Endothelial cell of umbilical vein (primary cell): Measurements from ENCODE around the gene FLT1. TPM values are rescaled to one million over a fixed set of nuclear protein-coding genes. Genes with fewer than 3 reads are reported as not detected.

Experiments
- BruUV-seq: library from RNA; stranded (reverse); fragments of 400-500 nt; replicated peaks from 2 replicates; lab custom pipeline; 2021; lab: Mats Ljungman, UMichigan
- CTCF ChIA-PET: fragments of 300-600, 350-600 bp; sonication (Branson Sonifier 250); formaldehyde crosslinking; loops from one replicate; lab custom pipeline; 2021; ENCODE audit warnings: antibody characterized with exemption, inconsistent platforms; lab: Charles Lee
- POLR2A ChIA-PET: fragments of 300-600, 350-600 bp; sonication (Branson Sonifier 250); formaldehyde crosslinking; loops from one replicate; lab custom pipeline; 2021; ENCODE audit warnings: antibody characterized with exemption, inconsistent platforms; lab: Charles Lee
- DNase-seq: peaks from one replicate; pipeline ENCODE4 v3.0.0-alpha.2; 2011; ENCODE audit warnings: low read depth, low spot score
- FAIRE-seq: peaks from 2 replicates; lab custom pipeline; 2011; peaks lifted over from hg19 to GRCh38; lab: Jason Lieb, UNC
- H2AFZ ChIP-seq: 2 replicates; pipeline ENCODE4 v1.6.0; 2012; ENCODE audit warnings: low read depth, low read length, control low read depth, inconsistent platforms
- H3K27ac ChIP-seq: 2 replicates; pipeline ENCODE4 v1.5.1; 2011; ENCODE audit warnings: low read depth, mild to moderate bottlenecking, control low read depth, low read length, moderate library complexity; ENCODE audit not compliant: insufficient read depth
- H3K27me3 ChIP-seq, 2 experiments: 2 replicates each; pipeline versions ENCODE4 v1.6.0 to v1.6.1; 2011; ENCODE audit warnings: low read length in 2 of 2, mixed read lengths in 1 of 2; ENCODE audit not compliant: control insufficient read depth in 2 of 2, insufficient read depth in 2 of 2
- H3K36me3 ChIP-seq, 2 experiments: 2 replicates in 1 of 2; 3 replicates in 1 of 2; pipeline ENCODE4 v1.5.1; 2011; ENCODE audit warnings: low read length in 2 of 2, mild to moderate bottlenecking in 1 of 2, moderate library complexity in 1 of 2; ENCODE audit not compliant: control insufficient read depth in 2 of 2, insufficient read depth in 2 of 2; ENCODE audit errors: extremely low read depth in 1 of 2
- H3K4me1 ChIP-seq: 3 replicates; pipeline ENCODE4 v1.5.1; 2011; ENCODE audit warnings: mild to moderate bottlenecking, low read length; ENCODE audit not compliant: control insufficient read depth, insufficient read depth; ENCODE audit errors: extremely low read depth
- H3K4me2 ChIP-seq: 2 replicates; pipeline ENCODE4 v1.6.1; 2011; ENCODE audit warnings: low read length, control low read depth, mixed read lengths; ENCODE audit not compliant: insufficient read depth
- H3K4me3 ChIP-seq, 3 experiments: fragments of 200-600 bp in 1 of 3; sonication (generic), shearing (Covaris generic) in 1 of 3; replicated peaks in 1 of 3; 2 replicates each; pipeline ENCODE4 v1.5.1; 2011 to 2016; ENCODE audit warnings: control low read depth in 3 of 3, low read length in 3 of 3, mild to moderate bottlenecking in 2 of 3, inconsistent platforms in 1 of 3, low read depth in 1 of 3, moderate library complexity in 1 of 3; ENCODE audit not compliant: insufficient read depth in 1 of 3
- H3K79me2 ChIP-seq: 2 replicates; pipeline ENCODE4 v1.6.0; 2012; ENCODE audit warnings: low read length, inconsistent platforms; ENCODE audit not compliant: control insufficient read depth, insufficient read depth
- H3K9ac ChIP-seq: replicated peaks from 2 replicates; pipeline ENCODE3; 2011; ENCODE audit warnings: low read length, control low read depth; ENCODE audit not compliant: insufficient read depth; ENCODE audit errors: extremely low read depth
- H3K9me1 ChIP-seq: replicated peaks from 3 replicates; pipeline ENCODE4 v1.6.0; 2011; ENCODE audit warnings: mild to moderate bottlenecking, low read length; ENCODE audit not compliant: control insufficient read depth, insufficient read depth; ENCODE audit errors: extremely low read depth
- H3K9me3 ChIP-seq: replicated peaks from 2 replicates; pipeline ENCODE4 v1.5.1; 2012; ENCODE audit warnings: low read length, inconsistent platforms; ENCODE audit not compliant: control insufficient read depth, insufficient read depth
- H4K20me1 ChIP-seq: replicated peaks from 2 replicates; pipeline ENCODE3; 2011; ENCODE audit warnings: mild to moderate bottlenecking, low read length; ENCODE audit not compliant: control insufficient read depth, insufficient read depth; ENCODE audit errors: extremely low read depth
- EZH2 ChIP-seq: IDR thresholded peaks from 2 replicates; pipeline ENCODE4 v1.6.1; 2012; ENCODE audit warnings: borderline replicate concordance, low read depth, mild to moderate bottlenecking, moderate library complexity, low read length, inconsistent platforms; ENCODE audit not compliant: severe bottlenecking
- FOS ChIP-seq: IDR thresholded peaks from 2 replicates; pipeline ENCODE4 v1.6.1; 2011; ENCODE audit warnings: mild to moderate bottlenecking, low read length, moderate library complexity, borderline replicate concordance; ENCODE audit not compliant: insufficient read depth
- GATA2 ChIP-seq: IDR thresholded peaks from 2 replicates; pipeline ENCODE4 v1.7.0; 2011; ENCODE audit warnings: low read depth, mild to moderate bottlenecking, moderate library complexity, mixed read lengths, low read length; ENCODE audit not compliant: insufficient read length, insufficient read depth
- JUN ChIP-seq: IDR thresholded peaks from 2 replicates; pipeline ENCODE4 v1.6.1; 2011; ENCODE audit warnings: borderline replicate concordance, low read depth; ENCODE audit not compliant: insufficient read length, insufficient read depth
- MYC ChIP-seq: IDR thresholded peaks from one replicate; pipeline ENCODE4 v1.6.1; 2011; ENCODE audit warnings: mild to moderate bottlenecking, low read depth, low read length
- POLR2A ChIP-seq: IDR thresholded peaks from 2 replicates; pipeline ENCODE4 v1.6.1; 2012; ENCODE audit warnings: low read depth, mild to moderate bottlenecking, control low read depth, low read length
- POLR2AphosphoS5 ChIP-seq: IDR thresholded peaks from 2 replicates; pipeline ENCODE4 v1.6.1; 2012; ENCODE audit warnings: low read depth, mild to moderate bottlenecking, control low read depth, low read length, moderate library complexity; ENCODE audit not compliant: insufficient read depth
- dilution Hi-C: fragments of 300-500 bp; cut with MboI; formaldehyde crosslinking; loops from one replicate; pipeline ENCODE4 v1.15.0; 2019; ENCODE audit warnings: low sequenced_read_pairs; ENCODE audit not compliant: extremely low pct_ligation_motif_present
- intact Hi-C: fragments of 100-400 bp; cut with micrococcal nuclease; formaldehyde crosslinking; loops from one replicate; pipeline ENCODE4 v1.10.0; 2022
- polyA plus RNA-seq, 4 experiments: library from polyadenylated mRNA; depleted of rRNA in 3 of 4; stranded (reverse) in 3 of 4; unstranded in 1 of 4; fragments of >200 nt; gene quantifications; 2 replicates each; pipeline versions ENCODE4 v1.2.1 to v1.2.3, GENCODE V29; 2011 to 2012; ENCODE audit warnings: missing spikeins in 1 of 4
- total RNA-seq: library from RNA; stranded (reverse); gene quantifications from 2 replicates; pipeline ENCODE4 v1.2.3, GENCODE V29; 2021
- TF ChIP-seq, protein P1 (sequence below): IDR thresholded peaks from 2 replicates; pipeline ENCODE4 v1.6.1; 2011; ENCODE audit not compliant: insufficient read depth, insufficient read length
- TF ChIP-seq, protein P2 (sequence below), 2 donors: IDR thresholded peaks; 1 replicate in 1 of 2; 2 replicates in 1 of 2; pipeline ENCODE4 v1.5.1; 2011; ENCODE audit warnings: low read length in 2 of 2, mild to moderate bottlenecking in 2 of 2, moderate library complexity in 2 of 2, control low read depth in 1 of 2, inconsistent platforms in 1 of 2, low read depth in 1 of 2; ENCODE audit not compliant: insufficient read depth in 1 of 2; ENCODE audit errors: extremely low read depth in 1 of 2

Gene FLT1
- total and polyA plus RNA-seq, 2 donors (not counting 3 experiments of a cell fraction or from before 2014, with no cell fraction given) = 16.0 to 104 TPM

DNA sequence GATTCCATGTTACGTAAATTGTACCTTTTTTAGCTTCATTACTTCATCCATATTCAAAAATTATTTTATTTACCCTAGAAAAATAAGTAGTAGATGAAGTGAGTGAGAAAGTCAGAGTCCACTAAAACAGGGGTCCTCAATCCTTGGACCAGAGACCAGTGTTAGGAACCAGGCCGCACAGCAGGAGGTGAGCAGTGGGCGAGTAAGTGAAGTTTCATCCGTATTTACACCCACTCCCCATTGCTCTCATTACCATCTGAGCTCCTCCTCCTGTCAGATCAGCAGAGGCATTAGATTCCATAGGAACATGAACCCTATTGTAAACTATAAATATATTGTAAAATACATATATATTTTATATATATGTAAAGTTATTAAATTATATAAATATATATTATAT lies 237.6 kb downstream of the FLT1 start:
- Histone ChIP-seq H3K79me2 (no peaks in the 10 kb centered on the region), H2AFZ (no peak overlapping the region), H4K20me1 (peaks cover 4% of the 10 kb centered on the region), H3K9me1 (no peaks in the 10 kb centered on the region), H3K36me3 (no peaks in the 10 kb centered on the region), H3K4me1 (peaks cover 10% of the 10 kb centered on the region), H3K9ac (no peak overlapping the region), H3K4me2 (no peak overlapping the region), H3K9me3 (no peaks in the 10 kb centered on the region), H3K4me3 (no peak overlapping the region), H3K27ac (no peak overlapping the region), H3K27me3 (no peaks in the 10 kb centered on the region)
- FAIRE-seq (no peak), DNase-seq (no peak)
- dilution Hi-C loops (no loop called here), intact Hi-C loops (no loop called here)
- BruUV-seq = no TSS peak
- TF ChIP-seq JUN (no peak), POLR2AphosphoS5 (no peak), FOS (no peak), GATA2 (no peak), EZH2 (no peak), POLR2A (no peak), MYC (no peak)
- TF ChIP-seq, protein P1, sequence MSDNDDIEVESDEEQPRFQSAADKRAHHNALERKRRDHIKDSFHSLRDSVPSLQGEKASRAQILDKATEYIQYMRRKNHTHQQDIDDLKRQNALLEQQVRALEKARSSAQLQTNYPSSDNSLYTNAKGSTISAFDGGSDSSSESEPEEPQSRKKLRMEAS = no peak
- TF ChIP-seq, protein P2, sequence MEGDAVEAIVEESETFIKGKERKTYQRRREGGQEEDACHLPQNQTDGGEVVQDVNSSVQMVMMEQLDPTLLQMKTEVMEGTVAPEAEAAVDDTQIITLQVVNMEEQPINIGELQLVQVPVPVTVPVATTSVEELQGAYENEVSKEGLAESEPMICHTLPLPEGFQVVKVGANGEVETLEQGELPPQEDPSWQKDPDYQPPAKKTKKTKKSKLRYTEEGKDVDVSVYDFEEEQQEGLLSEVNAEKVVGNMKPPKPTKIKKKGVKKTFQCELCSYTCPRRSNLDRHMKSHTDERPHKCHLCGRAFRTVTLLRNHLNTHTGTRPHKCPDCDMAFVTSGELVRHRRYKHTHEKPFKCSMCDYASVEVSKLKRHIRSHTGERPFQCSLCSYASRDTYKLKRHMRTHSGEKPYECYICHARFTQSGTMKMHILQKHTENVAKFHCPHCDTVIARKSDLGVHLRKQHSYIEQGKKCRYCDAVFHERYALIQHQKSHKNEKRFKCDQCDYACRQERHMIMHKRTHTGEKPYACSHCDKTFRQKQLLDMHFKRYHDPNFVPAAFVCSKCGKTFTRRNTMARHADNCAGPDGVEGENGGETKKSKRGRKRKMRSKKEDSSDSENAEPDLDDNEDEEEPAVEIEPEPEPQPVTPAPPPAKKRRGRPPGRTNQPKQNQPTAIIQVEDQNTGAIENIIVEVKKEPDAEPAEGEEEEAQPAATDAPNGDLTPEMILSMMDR (IDR thresholded peaks at IDR 0.05; ENCODE audit: extremely low read depth in 1 of 2, insufficient read depth in 1 of 2, low read depth in 1 of 2, low read length in 2 of 2) = no peak
- ChIA-PET CTCF (interaction anchor here (0.8 to 1.7 kb wide), 2 partner anchors 19 to 140 kb away, joined by 3 read pairs; no protein-coding TSS in a partner anchor), POLR2A (no interaction called here)
